SJCRH30 (cell line): Measurements from ENCODE around the gene ZP1. TPM values are rescaled to one million over a fixed set of nuclear protein-coding genes. Genes with fewer than 3 reads are reported as not detected.

Source experiments
- DNase-seq, 2 experiments: peaks; one replicate each; pipeline ENCODE4 v3.0.0-alpha.2; 2015 to 2020
- H3K27ac ChIP-seq: fragments of 250-450 bp; sonication (Bioruptor Pico); 2 replicates; pipeline ENCODE4 v1.5.1; 2020; ENCODE audit warnings: mild to moderate bottlenecking, moderate library complexity
- H3K27me3 ChIP-seq: fragments of 250-450 bp; sonication (Bioruptor Pico); 2 replicates; pipeline ENCODE4 v1.5.1; 2020; ENCODE audit warnings: mild to moderate bottlenecking, moderate library complexity
- H3K36me3 ChIP-seq: fragments of 250-450 bp; sonication (Bioruptor Pico); 2 replicates; pipeline ENCODE4 v1.5.1; 2020; ENCODE audit warnings: mild to moderate bottlenecking, moderate library complexity
- H3K4me1 ChIP-seq: fragments of 250-450 bp; sonication (Bioruptor Pico); 2 replicates; pipeline ENCODE4 v1.5.1; 2020; ENCODE audit warnings: mild to moderate bottlenecking, moderate library complexity
- H3K4me3 ChIP-seq: fragments of 250-450 bp; sonication (Bioruptor Pico); 2 replicates; pipeline ENCODE4 v1.5.1; 2020; ENCODE audit warnings: mild to moderate bottlenecking, moderate library complexity
- H3K9me3 ChIP-seq: fragments of 250-450 bp; sonication (Bioruptor Pico); replicated peaks from 2 replicates; pipeline ENCODE4 v1.5.1; 2020; ENCODE audit warnings: mild to moderate bottlenecking, moderate library complexity
- total RNA-seq: library from RNA; depleted of rRNA; stranded (reverse); fragments of >200 nt; shearing (Covaris generic); gene quantifications from 2 replicates; pipeline ENCODE4 v1.2.3, GENCODE V29; 2014

ZP1 gene
- total RNA-seq, 1 experiment from 2014 or later = not detected

GRCh38 chr11:60852117-60852981 is 15.0 kb upstream of the ZP1 start:
- no peak overlapping the region for H3K27ac ChIP-seq
- no peaks in the 10 kb centered on the region for H3K9me3 ChIP-seq
- peaks cover 9% of the 10 kb centered on the region; the same call in 1 of the 2 replicates for H3K36me3 ChIP-seq

GRCh38 chr11:60852982-60853950 is 14.1 kb upstream of the ZP1 start:
- Histone ChIP-seq H3K27me3 (no peaks in the 10 kb centered on the region), H3K4me3 (no peak overlapping the region), H3K27ac (no peak overlapping the region), H3K36me3 (peaks cover 9% of the 10 kb centered on the region; the same call in 1 of the 2 replicates), H3K4me1 (no peaks in the 10 kb centered on the region), H3K9me3 (no peaks in the 10 kb centered on the region)
- no peak for DNase-seq

More at GRCh38 chr11:60852117-60852981, 15.0 kb upstream of the ZP1 start:
- Histone ChIP-seq H3K4me3 (no peak overlapping the region), H3K4me1 (no peaks in the 10 kb centered on the region), H3K27me3 (no peaks in the 10 kb centered on the region)
- DNase-seq = no peak

GRCh38 chr11:60854140-60854846 is 13.0 kb upstream of the ZP1 start:
- Histone ChIP-seq H3K4me3 (no peak overlapping the region), H3K27ac (no peak overlapping the region), H3K4me1 (no peaks in the 10 kb centered on the region), H3K9me3 (no peaks in the 10 kb centered on the region), H3K36me3 (peaks cover 9% of the 10 kb centered on the region; the same call in 1 of the 2 replicates), H3K27me3 (no peaks in the 10 kb centered on the region)
- no peak for DNase-seq

- Histone ChIP-seq H3K27ac (no peak overlapping the region), H3K4me1 (no peaks in the 10 kb centered on the region), H3K36me3 (peaks cover 9% of the 10 kb centered on the region; the same call in 1 of the 2 replicates), H3K9me3 (no peaks in the 10 kb centered on the region), H3K27me3 (no peaks in the 10 kb centered on the region), H3K4me3 (no peak overlapping the region)
- no peak for DNase-seq
Measured at GRCh38 chr11:60854847-60855725, 12.3 kb upstream of the ZP1 start.

- no peak for DNase-seq
- H3K36me3 ChIP-seq = peaks cover 3% of the 10 kb centered on the region; the same call in 1 of the 2 replicates
- H3K4me3 ChIP-seq = no peak within 1 kb of the TSS
- no peaks in the 10 kb centered on the region for H3K27me3 ChIP-seq
- H3K4me1 ChIP-seq = no peaks in the 10 kb centered on the region
- H3K9me3 ChIP-seq = no peaks in the 10 kb centered on the region
- H3K27ac ChIP-seq = no peak within 1 kb of the TSS
Measured at GRCh38 chr11:60855726-60856633, 11.4 kb upstream of the ZP1 start, which contains the start of gene PTGDR2. Gene PTGDR2, minus strand, starts transcription at chr11:60855950. Its CDS starts 2,228 bp downstream, at chr11:60853722.

- Histone ChIP-seq H3K36me3 (no peaks in the 10 kb centered on the region), H3K4me3 (no peak overlapping the region), H3K4me1 (no peaks in the 10 kb centered on the region), H3K27me3 (no peaks in the 10 kb centered on the region), H3K9me3 (no peaks in the 10 kb centered on the region), H3K27ac (no peak overlapping the region)
- DNase-seq = no peak
Measured at GRCh38 chr11:60857378-60858232, 9.7 kb upstream of the ZP1 start.

- Histone ChIP-seq H3K4me1 (no peaks in the 10 kb centered on the region), H3K9me3 (no peaks in the 10 kb centered on the region), H3K27ac (no peak overlapping the region), H3K27me3 (no peaks in the 10 kb centered on the region), H3K36me3 (no peaks in the 10 kb centered on the region), H3K4me3 (no peak overlapping the region)
- DNase-seq = no peak
Measured at GRCh38 chr11:60858236-60858635, 9.1 kb upstream of the ZP1 start.

GRCh38 chr11:60858731-60859464 is 8.4 kb upstream of the ZP1 start:
- Histone ChIP-seq H3K4me3 (no peak overlapping the region), H3K4me1 (no peaks in the 10 kb centered on the region), H3K9me3 (no peaks in the 10 kb centered on the region), H3K27me3 (no peaks in the 10 kb centered on the region), H3K36me3 (no peaks in the 10 kb centered on the region), H3K27ac (no peak overlapping the region)
- no peak for DNase-seq

GRCh38 chr11:60859616-60860250 is 7.6 kb upstream of the ZP1 start:
- H3K4me3 ChIP-seq = no peak overlapping the region
- DNase-seq = no peak
- H3K27me3 ChIP-seq = no peaks in the 10 kb centered on the region
- no peaks in the 10 kb centered on the region for H3K36me3 ChIP-seq
- no peaks in the 10 kb centered on the region for H3K9me3 ChIP-seq
- H3K27ac ChIP-seq = no peak overlapping the region
- H3K4me1 ChIP-seq = no peaks in the 10 kb centered on the region

- H3K4me3 ChIP-seq = no peak overlapping the region
- peak; percentile 79 to 87 for DNase-seq
- H3K27ac ChIP-seq = no peak overlapping the region
- no peaks in the 10 kb centered on the region for H3K4me1 ChIP-seq
- H3K27me3 ChIP-seq = no peaks in the 10 kb centered on the region
- H3K36me3 ChIP-seq = no peaks in the 10 kb centered on the region
- H3K9me3 ChIP-seq = no peaks in the 10 kb centered on the region
Measured at GRCh38 chr11:60860943-60861342, 6.4 kb upstream of the ZP1 start.

GRCh38 chr11:60862171-60862570 is 5.2 kb upstream of the ZP1 start:
- Histone ChIP-seq H3K27ac (no peak overlapping the region), H3K4me3 (no peak overlapping the region), H3K4me1 (no peaks in the 10 kb centered on the region), H3K36me3 (no peaks in the 10 kb centered on the region), H3K9me3 (no peaks in the 10 kb centered on the region), H3K27me3 (no peaks in the 10 kb centered on the region)
- no peak for DNase-seq
